Liver (tissue), 3 donors: ENCODE measurements around the gene BCL3.

Source experiments
- CTCF ChIP-seq: fragments of 150-350 bp; IDR thresholded peaks from 2 replicates; pipeline ENCODE4 v1.5.1; 2017; ENCODE audit warnings: improper control_type of control experiment, low read depth, low read length; ENCODE audit not compliant: missing input control
- EGR1 ChIP-seq, 2 donors: IDR thresholded peaks; 2 replicates each; pipeline ENCODE4 v1.6.1; 2016 to 2018; ENCODE audit warnings: antibody characterized with exemption in 2 of 2, low read depth in 2 of 2
- GABPA ChIP-seq, 2 donors: IDR thresholded peaks in 1 of 2; conservative IDR thresholded peaks in 1 of 2; 2 replicates each; pipeline ENCODE4 v1.6.1; 2016; ENCODE audit warnings: antibody characterized with exemption in 2 of 2, mild to moderate bottlenecking in 1 of 2, moderate library complexity in 1 of 2
- HNF4A ChIP-seq, 2 donors: conservative IDR thresholded peaks; 2 replicates each; pipeline ENCODE4 v1.6.1; 2016; ENCODE audit warnings: antibody characterized with exemption in 2 of 2, mild to moderate bottlenecking in 2 of 2
- JUND ChIP-seq, 2 donors: IDR thresholded peaks; 2 replicates each; pipeline ENCODE4 v1.6.1; 2016; ENCODE audit warnings: antibody characterized with exemption in 2 of 2
- MAX ChIP-seq: IDR thresholded peaks from 2 replicates; pipeline ENCODE4 v1.6.1; 2016; ENCODE audit warnings: antibody characterized with exemption
- RAD21 ChIP-seq, 2 donors: IDR thresholded peaks; 2 replicates each; pipeline ENCODE4 v1.6.1; 2016; ENCODE audit warnings: antibody characterized with exemption in 2 of 2, mild to moderate bottlenecking in 2 of 2
- RXRA ChIP-seq, 2 donors: IDR thresholded peaks; 2 replicates each; pipeline ENCODE4 v1.6.1; 2017 to 2018; ENCODE audit warnings: antibody characterized with exemption in 2 of 2, mild to moderate bottlenecking in 1 of 2
- SP1 ChIP-seq: IDR thresholded peaks from 2 replicates; pipeline ENCODE4 v1.6.1; 2018; ENCODE audit warnings: antibody characterized with exemption, mild to moderate bottlenecking
- TAF1 ChIP-seq: conservative IDR thresholded peaks from 2 replicates; pipeline ENCODE4 v1.6.1; 2016; ENCODE audit warnings: antibody characterized with exemption, mild to moderate bottlenecking
- YY1 ChIP-seq: IDR thresholded peaks from 2 replicates; pipeline ENCODE4 v1.6.1; 2016; ENCODE audit warnings: antibody characterized with exemption, mild to moderate bottlenecking
- TF ChIP-seq, protein P1 (sequence below): IDR thresholded peaks from 2 replicates; pipeline ENCODE4 v1.6.1; 2016; ENCODE audit warnings: antibody characterized with exemption
- TF ChIP-seq, protein P2 (sequence below): IDR thresholded peaks from 2 replicates; pipeline ENCODE4 v1.6.1; 2016; ENCODE audit warnings: antibody characterized with exemption
- TF ChIP-seq, protein P3 (sequence below): IDR thresholded peaks from 2 replicates; pipeline ENCODE4 v1.6.1; 2016; ENCODE audit warnings: antibody characterized with exemption, mild to moderate bottlenecking
- donor health status: healthy.
- donor health status: healthy.

DNA sequence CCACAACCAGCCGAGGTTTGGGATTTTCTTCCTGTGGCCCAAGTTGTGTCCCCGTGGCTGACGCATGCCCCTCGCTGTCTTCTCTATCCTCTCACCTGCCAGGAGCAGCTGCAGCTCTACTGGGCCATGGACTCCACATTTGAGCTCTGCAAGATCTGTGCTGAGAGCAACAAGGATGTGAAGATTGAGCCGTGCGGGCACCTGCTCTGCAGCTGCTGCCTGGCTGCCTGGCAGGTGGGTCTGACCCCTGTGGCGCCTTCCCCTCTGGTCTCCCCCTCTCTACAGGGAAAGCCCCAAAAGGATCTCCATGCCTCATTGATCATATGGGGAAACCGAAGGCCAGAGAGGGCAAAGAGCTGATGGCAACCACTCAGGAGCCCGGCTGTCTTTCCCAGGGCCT lies 43.8 kb downstream of the BCL3 start:
- no peak for TF ChIP-seq CTCF
- no peak for TF ChIP-seq RAD21 (IDR thresholded peaks at IDR 0.05)
- TF ChIP-seq MAX = no peak
- no peak for TF ChIP-seq SP1
- TF ChIP-seq TAF1 = no peak
- TF ChIP-seq JUND (IDR thresholded peaks at IDR 0.05) = no peak
- no peak for TF ChIP-seq RXRA (IDR thresholded peaks at IDR 0.05)
- TF ChIP-seq, protein P1, sequence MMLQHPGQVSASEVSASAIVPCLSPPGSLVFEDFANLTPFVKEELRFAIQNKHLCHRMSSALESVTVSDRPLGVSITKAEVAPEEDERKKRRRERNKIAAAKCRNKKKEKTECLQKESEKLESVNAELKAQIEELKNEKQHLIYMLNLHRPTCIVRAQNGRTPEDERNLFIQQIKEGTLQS = no peak
- TF ChIP-seq, protein P2, sequence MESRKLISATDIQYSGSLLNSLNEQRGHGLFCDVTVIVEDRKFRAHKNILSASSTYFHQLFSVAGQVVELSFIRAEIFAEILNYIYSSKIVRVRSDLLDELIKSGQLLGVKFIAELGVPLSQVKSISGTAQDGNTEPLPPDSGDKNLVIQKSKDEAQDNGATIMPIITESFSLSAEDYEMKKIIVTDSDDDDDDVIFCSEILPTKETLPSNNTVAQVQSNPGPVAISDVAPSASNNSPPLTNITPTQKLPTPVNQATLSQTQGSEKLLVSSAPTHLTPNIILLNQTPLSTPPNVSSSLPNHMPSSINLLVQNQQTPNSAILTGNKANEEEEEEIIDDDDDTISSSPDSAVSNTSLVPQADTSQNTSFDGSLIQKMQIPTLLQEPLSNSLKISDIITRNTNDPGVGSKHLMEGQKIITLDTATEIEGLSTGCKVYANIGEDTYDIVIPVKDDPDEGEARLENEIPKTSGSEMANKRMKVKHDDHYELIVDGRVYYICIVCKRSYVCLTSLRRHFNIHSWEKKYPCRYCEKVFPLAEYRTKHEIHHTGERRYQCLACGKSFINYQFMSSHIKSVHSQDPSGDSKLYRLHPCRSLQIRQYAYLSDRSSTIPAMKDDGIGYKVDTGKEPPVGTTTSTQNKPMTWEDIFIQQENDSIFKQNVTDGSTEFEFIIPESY = no peak
- no peak for TF ChIP-seq GABPA (IDR thresholded peaks at IDR 0.05 in 1 of 2, conservative IDR thresholded peaks at IDR 0.05 in 1 of 2)
- TF ChIP-seq, protein P3, sequence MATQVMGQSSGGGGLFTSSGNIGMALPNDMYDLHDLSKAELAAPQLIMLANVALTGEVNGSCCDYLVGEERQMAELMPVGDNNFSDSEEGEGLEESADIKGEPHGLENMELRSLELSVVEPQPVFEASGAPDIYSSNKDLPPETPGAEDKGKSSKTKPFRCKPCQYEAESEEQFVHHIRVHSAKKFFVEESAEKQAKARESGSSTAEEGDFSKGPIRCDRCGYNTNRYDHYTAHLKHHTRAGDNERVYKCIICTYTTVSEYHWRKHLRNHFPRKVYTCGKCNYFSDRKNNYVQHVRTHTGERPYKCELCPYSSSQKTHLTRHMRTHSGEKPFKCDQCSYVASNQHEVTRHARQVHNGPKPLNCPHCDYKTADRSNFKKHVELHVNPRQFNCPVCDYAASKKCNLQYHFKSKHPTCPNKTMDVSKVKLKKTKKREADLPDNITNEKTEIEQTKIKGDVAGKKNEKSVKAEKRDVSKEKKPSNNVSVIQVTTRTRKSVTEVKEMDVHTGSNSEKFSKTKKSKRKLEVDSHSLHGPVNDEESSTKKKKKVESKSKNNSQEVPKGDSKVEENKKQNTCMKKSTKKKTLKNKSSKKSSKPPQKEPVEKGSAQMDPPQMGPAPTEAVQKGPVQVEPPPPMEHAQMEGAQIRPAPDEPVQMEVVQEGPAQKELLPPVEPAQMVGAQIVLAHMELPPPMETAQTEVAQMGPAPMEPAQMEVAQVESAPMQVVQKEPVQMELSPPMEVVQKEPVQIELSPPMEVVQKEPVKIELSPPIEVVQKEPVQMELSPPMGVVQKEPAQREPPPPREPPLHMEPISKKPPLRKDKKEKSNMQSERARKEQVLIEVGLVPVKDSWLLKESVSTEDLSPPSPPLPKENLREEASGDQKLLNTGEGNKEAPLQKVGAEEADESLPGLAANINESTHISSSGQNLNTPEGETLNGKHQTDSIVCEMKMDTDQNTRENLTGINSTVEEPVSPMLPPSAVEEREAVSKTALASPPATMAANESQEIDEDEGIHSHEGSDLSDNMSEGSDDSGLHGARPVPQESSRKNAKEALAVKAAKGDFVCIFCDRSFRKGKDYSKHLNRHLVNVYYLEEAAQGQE = no peak
- no peak for TF ChIP-seq EGR1 (IDR thresholded peaks at IDR 0.05; ENCODE audit: low read depth in 2 of 2)
- TF ChIP-seq YY1 = no peak
- no peak for TF ChIP-seq HNF4A (conservative IDR thresholded peaks at IDR 0.05)
